Activated CD4-positive, alpha-beta T cell treated with anti-CD3 and anti-CD28 coated beads, Interleukin-2, Interleukin-6, amounts not matched to agents 100 ng/mL and 50 ng/mL, durations not matched to agents 16 hours and 8 hours (primary cell): ENCODE results near the gene MROH2A.
"Not testable (repeated sequence)": the region's sequence is repeated elsewhere in the genome, so short reads cannot be mapped to it uniquely, and the experiment has no call there.

Source experiments
- DNase-seq: peaks from one replicate; pipeline ENCODE4 v3.0.0-alpha.2; 2020

The MROH2A gene, protein sequence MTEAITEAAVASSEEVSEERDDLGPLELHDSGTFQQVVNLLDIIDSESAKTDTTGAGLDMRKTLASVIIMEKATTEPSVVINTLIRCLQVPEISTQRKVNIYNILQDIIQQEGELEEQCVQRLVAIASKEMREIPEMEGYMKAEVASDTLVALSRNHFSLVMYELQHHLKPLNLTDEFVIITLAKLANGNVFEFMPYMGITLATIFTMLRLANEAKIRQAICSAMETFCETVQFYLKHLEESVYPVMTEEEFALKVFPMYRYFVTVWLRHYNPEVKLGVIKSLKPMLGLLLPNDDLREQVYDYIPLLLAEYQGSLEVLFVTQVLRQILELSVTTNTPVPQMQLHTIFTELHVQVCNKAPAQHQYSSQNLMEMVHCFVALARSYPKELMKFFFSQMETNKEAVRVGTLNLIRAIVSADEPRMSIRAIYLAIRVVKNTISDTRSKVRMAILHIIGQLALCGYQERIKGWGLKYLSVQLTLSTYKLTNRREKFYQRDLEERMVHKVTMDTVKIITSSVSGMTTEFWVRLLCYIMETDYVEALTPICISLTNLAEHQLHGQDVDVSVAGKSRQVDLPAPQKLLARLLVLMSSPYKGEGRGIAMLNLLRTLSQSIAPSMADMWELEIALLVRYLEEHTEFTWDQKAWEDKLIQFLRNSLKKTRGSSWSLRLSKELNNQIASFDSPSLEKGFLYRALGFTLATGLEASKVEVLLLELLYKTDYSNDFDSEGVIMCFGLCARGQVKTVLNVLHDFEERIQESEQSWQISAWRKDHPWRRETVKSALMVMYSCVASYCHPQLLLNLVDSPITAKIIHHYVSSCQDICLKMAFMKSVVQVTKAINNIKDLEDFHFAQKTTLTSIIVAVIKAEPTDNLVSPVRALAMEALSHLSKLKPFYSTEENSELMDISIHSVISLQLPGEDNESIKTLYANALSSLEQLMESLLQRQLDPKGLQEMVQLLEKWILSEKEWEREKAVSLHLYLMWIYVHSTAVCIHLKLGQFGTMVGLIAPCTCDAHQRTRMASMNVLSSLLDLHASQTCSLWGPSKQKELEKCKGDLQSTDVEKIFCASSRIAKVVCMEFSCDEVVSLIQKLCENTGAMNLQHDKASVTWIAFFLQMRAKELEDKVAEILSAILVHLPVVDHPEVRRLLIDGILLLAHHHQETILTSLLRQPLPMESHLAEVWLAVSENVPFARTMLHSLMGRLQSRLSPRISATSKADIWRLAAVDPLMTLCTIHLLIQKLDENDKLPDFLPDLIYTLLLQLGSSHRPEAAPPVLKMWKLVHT (N-terminal part only)

DNA sequence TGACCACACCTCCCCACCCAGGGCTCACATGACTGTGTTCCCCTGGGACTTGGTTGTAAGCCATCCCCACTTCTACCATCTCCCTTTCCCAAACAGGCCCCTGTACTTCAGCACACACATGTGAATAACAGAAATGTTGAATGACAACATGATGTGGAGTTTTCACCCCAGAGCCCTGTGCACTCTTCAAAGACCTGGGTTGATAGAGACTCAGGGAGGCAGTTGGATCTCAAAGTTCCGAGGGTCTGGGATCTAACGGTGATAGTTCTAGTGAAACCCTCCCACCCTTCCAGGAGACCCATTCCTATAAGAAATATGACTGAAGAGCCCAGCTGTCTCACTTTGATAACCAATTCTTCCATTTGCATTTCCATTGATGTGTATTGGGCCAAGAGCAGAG is at the start of gene MROH2A:
Gene MROH2A (plus strand): TSS at position 301 of the 400 bp plus-strand sequence. CDS start 1,029 bp downstream, outside the sequence.
- no peak for DNase-seq

DNA sequence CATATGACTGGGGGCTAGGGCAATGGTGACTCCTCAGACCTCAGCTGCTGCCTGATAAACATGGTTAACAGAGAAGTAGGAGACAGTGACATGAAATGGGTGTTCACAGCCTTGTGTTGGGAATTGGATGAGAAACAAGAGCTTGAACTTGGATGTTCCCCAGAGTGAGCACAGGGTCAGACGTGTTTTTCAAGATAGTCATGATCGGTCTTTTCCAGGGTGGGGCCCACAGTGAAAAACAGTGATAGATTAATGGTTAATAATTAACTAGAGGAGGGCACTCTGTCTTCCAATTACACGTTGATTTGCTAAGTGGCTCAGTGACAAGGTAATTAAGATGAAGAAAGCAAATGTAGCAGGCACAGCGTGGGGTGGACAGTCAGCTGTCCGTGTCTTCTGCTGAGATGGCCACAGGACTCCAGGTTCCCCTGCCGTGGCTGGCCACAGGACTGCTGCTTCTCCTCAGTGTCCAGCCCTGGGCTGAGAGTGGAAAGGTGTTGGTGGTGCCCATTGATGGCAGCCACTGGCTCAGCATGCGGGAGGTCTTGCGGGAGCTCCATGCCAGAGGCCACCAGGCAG is 49.3 kb upstream of the MROH2A start, which contains the start of gene UGT1A3:
Gene UGT1A3 (plus strand): TSS at position 320 of the 579 bp plus-strand sequence. CDS start 85 bp downstream, at position 405.
- DNase-seq, result no peak

DNA sequence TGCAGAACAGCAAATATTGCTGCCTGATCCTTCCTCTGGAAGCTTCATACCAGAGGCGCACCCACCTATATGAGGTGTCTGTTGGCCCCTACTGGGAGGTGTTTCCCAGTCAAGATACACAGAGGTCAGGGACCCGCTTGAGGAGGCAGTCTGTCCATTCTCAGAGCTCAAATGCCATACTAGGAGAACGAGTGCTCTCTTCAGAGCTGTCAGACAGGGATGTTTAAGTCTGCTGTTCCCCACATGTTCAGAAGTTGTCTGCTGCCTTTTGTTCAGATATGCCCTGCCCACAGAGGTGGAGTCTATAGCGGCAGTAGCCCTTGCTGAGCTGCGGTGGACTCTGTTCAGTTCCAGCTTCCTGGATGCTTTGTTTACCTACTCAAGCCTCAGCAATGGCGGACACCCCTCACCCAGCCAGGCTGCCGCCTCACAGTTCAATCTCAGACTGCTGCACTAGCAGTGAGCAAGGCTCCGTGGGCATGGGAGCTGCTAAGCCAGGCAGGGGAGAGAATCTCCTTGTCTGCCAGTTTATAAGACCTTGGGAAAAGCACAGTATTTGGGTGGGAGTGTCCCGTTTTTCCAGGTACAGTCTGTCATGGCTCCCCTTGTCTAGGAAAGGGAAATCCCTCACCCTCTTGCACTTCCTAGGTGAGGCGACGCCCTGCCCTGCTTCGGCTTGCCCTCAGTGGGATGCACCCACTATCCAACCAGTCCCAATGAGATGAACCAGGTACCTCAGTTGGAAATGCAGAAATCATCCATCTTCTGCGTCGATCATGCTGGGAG is 41.1 kb upstream of the MROH2A start:
- DNase-seq, result not testable (repeated sequence)

DNA sequence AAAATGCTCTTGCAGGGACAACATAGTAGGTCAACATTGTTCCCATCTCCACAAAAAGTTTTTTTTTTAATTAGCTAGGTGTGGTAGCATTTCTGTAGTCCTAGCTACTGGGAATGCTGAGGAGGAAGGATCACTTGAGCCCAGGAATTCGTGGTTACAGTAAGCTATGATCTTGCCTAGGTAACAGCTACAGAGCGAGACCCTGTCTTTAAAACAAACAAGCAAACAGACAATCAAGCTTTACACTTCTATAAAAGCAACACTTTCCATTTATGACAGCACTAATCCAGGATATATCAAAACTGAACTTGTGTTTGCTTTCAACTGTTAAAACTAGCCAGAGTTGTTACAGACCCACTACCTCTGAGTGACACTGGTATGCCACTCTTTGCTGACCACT is 37.3 kb upstream of the MROH2A start:
- no peak for DNase-seq

DNA sequence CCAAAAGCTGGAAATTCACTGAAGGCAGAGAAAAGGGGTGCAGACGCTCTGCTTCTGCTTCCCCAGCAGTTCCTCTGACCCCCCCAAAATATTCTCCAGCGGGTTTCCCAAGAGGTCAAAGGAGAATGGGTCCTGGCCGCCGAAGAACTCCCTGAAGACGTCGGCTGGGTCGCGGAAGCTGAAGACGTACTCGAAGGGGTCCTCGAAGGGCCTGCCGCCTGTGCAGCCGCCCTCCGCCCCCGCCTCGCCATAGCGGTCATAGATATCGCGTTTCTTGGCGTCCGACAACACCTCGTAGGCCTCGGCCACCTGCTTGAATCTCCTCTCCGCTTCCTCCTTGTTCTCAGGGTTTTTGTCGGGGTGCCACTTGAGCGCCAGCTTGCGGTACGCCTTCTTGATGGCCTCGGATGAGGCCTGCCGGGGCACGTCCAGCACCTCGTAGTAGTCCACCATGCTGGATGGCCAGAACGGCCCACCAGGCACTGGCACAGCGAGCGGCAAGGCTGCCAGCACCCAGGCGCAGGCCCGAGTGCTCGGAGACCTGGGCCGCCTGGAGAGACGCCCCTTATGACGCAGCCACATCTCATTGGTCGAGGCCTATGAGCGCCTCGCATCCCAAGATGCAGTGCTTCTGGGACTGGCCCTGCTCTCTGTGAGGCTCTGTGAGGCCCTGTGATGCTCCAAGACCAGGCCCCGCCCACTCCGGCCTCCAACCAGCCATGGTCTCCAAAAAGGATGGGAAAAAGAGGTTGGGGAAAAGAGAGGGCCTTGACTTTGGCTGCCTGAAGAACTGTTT is 34.5 kb upstream of the MROH2A start:
- no peak for DNase-seq

DNA sequence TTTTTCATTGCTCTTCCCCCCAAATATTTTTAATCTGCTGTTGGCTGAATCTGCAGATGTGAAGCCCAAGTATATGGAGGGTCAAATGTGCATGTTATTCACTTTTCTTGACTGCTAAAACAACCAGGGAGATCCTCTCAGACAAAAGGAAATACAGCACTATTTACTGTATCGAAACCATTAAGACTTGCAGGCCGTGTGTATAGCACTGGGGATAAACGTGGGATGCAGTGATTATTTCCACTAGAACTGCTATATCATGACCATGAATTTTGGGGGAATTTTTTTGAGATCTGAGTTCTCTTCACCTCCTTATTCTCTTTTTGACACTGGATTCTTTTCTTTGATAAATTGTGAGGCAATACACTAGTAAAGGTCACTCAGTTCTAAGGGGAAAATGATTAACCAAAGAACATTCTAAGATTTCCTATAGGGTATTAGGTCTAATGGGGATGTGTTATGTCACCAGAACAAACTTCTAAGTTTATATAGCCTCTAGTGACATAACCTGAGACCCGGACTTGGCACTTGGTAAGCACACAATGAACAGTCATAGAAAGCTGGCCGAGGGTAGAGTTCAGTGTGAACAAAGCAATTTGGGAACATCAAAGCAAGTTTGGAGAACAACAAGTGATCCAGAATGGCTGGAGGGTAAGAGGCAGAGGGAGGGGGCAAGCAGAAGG is 32.9 kb upstream of the MROH2A start:
- no peak for DNase-seq

DNA sequence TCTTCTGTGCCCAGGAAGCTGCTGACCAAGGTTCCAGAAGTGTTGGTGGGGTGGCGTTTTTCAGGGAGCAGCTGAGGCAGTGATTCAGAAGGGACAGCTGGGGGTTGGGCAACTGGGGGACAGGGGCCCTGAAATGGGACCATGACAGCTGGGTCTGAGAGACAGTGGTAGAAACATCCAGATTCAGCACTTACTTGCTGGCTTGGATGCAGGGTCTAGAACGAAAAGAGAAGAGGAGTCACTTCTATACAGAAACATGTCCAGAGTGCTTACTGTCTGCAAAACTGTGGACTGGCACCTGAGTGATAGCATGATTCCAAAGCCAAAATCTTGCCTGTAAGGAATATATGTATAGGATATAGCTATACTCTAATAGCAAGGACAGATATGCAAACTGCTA is 32.3 kb upstream of the MROH2A start:
- DNase-seq, result not testable (repeated sequence)

DNA sequence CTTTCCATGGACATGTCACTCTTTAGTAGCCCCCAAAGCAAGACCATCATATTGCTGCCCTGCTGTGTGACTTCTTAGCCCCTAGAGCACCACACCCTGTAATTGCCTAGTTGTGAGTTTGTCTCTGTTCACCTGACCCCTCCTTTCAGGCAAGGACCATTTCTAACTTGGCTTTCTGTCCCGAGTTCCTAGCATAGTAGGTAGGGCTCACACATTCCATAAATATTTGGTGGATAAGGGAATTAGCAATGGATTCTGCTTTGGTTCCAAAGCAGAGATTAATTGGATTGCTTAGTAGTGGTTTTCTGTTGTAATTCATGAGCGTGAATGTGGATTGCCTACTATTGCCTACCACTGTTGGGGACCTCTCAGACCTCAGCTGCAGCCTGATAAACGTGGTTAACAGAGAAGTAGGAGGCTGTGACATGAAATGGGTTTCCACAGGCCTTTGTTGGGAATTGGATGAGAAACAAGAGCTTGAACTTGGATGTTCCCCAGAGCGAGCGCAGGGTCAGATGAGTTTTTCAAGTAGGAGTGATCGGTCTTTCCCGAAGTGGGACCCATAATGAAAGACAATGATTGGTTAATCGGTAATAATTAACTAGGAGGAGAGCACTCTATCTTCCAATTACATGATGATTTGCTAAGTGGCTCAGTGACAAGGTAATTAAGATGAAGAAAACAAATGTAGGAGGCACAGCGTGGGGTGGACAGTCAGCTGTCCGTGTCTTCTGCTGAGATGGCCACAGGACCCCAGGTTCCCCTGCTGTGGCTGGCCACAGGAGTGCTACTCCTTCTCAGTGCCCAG is 31.5 kb upstream of the MROH2A start:
- DNase-seq, result no peak

DNA sequence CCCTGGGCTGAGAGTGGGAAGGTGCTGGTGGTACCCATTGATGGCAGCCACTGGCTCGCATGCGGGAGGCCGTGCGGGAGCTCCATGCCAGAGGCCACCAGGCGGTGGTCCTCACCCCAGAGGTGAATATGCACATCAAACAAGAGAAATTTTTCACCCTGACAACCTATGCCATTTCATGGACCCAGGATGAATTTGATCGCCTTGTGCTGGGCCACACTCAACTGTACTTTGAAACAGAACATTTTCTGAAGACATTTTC is 30.9 kb upstream of the MROH2A start:
- no peak for DNase-seq

DNA sequence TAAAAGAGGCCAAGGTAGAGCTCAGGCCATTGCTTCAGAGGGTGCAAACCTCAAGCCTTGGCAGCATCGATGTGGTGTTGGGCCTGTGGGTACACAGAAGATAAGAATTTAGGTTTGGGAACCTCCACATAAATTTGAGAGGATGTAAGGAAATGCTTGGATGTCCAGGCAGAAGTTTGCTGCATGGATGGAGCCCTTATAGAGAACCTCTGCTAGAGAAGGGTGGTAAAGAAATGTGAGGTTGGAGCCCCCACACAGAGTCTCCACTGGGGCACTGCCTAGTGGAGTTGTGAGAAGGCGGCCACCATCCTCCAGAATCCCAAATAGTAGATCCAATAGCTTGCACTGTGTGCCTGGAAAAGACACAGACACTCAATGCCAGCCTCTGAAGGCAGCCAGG is 27.4 kb upstream of the MROH2A start:
- not testable (repeated sequence) for DNase-seq

DNA sequence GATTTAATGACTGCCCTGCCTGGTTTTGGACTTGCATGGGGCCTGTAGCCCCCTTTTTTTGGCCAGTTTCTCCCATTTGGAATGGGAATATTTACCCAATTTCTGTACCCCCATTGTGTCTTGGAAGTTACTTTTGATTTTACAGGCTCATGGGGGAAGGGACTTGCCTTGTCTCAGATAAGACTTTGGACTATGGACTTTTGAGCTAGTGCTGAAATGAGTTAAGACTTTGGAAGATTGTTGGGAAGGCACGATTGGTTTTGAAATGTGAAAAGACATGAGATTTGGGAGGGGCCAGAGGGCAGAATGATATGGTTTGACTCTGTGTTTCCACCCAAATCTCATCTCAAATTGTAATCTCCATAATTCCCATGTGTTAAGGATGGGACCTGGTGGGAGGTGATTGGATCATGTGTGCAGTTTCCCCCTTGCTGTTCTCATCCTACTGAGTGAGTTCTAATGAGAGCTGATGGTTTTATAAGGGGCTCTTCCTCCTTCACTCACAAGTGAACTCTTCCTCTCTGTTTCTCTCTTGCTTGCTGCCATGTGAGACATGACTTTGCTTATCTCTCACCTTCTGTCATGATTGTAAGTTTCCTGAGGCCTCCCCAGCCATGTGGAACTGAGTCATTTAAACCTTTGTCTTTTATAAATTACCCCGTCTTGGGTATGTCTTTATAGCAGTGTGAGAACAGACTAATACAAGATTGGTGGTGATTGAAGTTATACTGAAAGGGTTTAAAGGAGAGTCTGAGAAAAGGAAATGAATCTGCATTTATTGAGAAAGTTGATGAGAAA is 26.7 kb upstream of the MROH2A start:
- not testable (repeated sequence) for DNase-seq

DNA sequence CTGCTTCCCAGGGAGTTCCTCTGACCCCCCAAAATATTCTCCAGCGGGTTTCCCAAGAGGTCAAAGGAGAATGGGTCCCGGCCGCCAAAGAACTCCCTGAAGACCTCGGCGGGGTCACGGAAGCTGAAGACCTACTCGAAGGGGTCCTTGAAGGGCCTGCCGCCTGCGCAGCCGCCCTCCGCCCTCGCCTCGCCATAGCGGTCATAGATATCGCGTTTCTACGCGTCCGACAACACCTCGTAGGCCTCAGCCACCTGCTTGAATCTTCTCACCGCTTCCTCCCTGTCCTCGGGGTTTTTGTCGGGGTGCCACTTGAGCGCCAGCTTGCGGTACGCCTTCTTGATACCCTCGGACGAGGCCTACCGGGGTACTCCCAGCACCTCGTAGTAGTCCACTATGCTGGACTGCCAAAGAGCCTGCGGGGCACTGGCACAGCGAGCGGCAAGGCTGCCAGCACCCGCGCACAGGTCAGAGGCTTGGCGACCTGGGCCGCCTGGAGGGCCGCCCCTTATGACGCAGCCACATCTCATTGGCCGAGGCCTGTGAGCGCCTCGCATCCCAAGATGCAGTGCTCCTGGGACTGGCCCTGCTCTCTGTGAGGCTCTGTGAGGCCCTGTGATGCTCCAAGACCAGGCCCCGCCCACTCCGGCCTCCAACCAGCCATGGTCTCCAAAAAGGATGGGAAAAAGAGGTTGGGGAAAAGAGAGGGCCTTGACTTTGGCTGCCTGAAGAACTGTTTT is 23.1 kb upstream of the MROH2A start:
- DNase-seq, result no peak

DNA sequence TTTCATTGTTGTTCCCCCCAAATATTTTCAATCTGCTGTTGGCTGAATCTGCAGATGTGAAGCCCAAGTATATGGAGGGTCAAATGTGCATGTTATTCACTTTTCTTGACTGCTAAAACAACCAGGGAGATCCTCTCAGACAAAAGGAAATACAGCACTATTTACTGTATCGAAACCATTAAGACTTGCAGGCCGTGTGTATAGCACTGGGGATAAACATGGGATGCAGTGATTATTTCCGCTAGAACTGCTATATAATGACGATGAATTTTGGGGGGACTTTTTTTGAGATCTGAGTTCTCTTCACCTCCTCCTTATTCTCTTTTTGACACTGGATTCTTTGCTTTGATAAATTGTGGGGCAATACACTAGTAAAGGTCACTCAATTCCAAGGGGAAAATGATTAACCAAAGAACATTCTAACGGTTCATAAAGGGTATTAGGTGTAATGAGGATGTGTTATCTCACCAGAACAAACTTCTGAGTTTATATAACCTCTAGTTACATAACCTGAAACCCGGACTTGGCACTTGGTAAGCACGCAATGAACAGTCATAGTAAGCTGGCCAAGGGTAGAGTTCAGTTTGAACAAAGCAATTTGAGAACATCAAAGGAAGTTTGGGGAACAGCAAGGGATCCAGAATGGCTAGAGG is 21.6 kb upstream of the MROH2A start:
- no peak for DNase-seq

DNA sequence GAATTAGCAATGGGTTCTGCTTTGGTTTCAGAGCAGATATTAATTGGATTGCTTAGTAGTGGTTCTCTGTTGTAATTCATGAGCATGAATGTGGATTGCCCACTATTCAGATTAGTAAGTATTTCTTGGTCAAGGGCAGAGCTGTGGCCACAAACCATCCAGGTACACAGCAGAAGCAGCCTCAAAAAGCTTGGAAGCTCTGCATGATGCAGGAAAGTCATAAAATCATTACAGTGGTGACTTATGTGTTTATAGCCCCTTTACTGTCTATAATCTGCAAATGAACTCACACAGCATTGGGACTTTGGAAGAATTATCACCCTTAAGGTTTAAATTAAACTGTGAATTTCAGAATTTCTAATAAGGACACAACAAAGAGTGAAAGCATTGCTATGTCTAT is 20.0 kb upstream of the MROH2A start:
- no peak for DNase-seq

DNA sequence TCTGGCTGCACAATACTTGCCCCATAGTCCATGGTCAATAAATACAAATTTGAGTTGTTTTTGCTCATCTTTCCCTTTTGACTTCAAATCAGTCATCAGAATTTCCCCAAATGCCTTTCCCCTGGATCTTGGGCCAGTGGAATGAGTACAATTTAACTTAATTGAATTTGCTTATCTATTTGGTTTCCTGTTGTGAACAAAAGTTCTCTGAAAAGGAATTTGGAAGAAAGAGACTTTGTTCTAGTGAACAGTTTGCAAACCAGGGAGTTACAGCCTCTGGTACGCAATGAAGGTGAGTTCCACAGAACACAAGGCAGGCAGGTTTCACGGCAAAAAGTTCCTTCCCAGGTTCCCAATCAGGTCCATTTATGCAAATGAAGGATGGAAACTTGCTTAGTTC is 19.3 kb upstream of the MROH2A start:
- no peak for DNase-seq

DNA sequence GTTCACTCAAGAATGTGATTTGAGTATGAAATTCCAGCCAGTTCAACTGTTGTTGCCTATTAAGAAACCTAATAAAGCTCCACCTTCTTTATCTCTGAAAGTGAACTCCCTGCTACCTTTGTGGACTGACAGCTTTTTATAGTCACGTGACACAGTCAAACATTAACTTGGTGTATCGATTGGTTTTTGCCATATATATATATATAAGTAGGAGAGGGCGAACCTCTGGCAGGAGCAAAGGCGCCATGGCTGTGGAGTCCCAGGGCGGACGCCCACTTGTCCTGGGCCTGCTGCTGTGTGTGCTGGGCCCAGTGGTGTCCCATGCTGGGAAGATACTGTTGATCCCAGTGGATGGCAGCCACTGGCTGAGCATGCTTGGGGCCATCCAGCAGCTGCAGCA is 18.1 kb upstream of the MROH2A start, which contains the start of gene UGT1A1:
Gene UGT1A1 (plus strand): TSS at position 228 of the 400 bp plus-strand sequence. CDS start 18 bp downstream, at position 246.
- no peak for DNase-seq

DNA sequence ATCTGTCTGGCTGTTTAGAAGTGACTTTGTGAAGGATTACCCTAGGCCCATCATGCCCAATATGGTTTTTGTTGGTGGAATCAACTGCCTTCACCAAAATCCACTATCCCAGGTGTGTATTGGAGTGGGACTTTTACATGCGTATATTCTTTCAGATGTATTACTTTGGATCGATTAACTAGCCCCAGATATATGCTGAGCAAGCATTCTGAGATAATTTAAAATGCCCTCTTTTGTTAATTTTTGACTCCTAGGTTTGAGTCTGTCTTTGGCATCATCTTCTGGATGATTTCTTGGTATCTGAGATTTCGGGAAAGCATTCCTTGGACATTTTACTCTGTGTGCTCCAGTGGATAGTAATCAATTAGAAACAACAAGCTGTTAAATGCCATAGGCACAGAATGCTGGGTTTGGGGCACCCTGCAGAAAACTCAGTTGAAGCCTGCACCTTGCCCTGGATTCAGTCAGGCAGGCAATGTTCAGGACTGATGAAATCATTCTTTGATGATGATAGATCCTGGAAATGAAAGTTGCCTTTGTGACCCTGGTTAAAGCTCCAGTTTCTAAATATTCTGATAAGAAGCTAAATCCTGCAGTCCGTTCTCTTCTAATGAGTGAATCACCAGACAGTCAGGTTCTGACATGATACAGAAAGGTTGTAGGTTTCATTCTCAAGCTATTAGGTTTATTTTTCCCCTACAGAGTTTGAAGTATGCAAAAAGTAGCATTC is 16.9 kb upstream of the MROH2A start:
- no peak for DNase-seq
